GM19099 (cell line): Measurements from ENCODE around the gene C6orf136.

Source experiments
- POLR2A ChIP-seq: IDR thresholded peaks from 3 replicates; pipeline ENCODE4 v1.6.1; 2011; ENCODE audit warnings: low read depth; ENCODE audit not compliant: insufficient read length; ENCODE audit errors: extremely low read depth

Gene C6orf136

GRCh38 chr6:30612687-30613248 is 34.2 kb upstream of the C6orf136 start:
- TF ChIP-seq POLR2A = peak; percentile 44

- TF ChIP-seq POLR2A = peak; percentile 5
These were observed 33.5 kb upstream of the C6orf136 start for GRCh38 chr6:30613251-30614043.

- TF ChIP-seq POLR2A = no peak
These were observed 32.7 kb upstream of the C6orf136 start for GRCh38 chr6:30614044-30614842.

- TF ChIP-seq POLR2A = no peak
These were observed 32.1 kb upstream of the C6orf136 start for GRCh38 chr6:30614843-30615218.

- peak; percentile 65 for TF ChIP-seq POLR2A
These were observed 31.5 kb upstream of the C6orf136 start for GRCh38 chr6:30615219-30615957.

GRCh38 chr6:30615958-30616810 is 30.7 kb upstream of the C6orf136 start:
- TF ChIP-seq POLR2A = peak; percentile 36

- TF ChIP-seq POLR2A = peak; percentile 100
These were observed 29.9 kb upstream of the C6orf136 start, which contains the start of gene PPP1R10 for GRCh38 chr6:30616811-30617564. Gene PPP1R10 (minus strand): TSS chr6:30617243. CDS start chr6:30609944, 7,299 bp downstream.

GRCh38 chr6:30617565-30618269 is 29.2 kb upstream of the C6orf136 start, which contains the start of gene MRPS18B:
Gene MRPS18B (plus strand): TSS chr6:30617840. CDS start chr6:30617866, 26 bp downstream.
- TF ChIP-seq POLR2A = peak; percentile 97

- TF ChIP-seq POLR2A = no peak
These were observed 28.6 kb upstream of the C6orf136 start for GRCh38 chr6:30618270-30618797.

GRCh38 chr6:30619561-30619960 is 27.4 kb upstream of the C6orf136 start:
- no peak for TF ChIP-seq POLR2A

- TF ChIP-seq POLR2A = no peak
These were observed 21.4 kb upstream of the C6orf136 start for GRCh38 chr6:30625511-30625910.

GRCh38 chr6:30626484-30627366 is 20.2 kb upstream of the C6orf136 start, which contains the start of gene ATAT1:
Gene ATAT1 (plus strand): TSS chr6:30626874.
- peak; percentile 72 for TF ChIP-seq POLR2A

GRCh38 chr6:30635834-30636233 is 11.1 kb upstream of the C6orf136 start:
- no peak for TF ChIP-seq POLR2A
